ENCODE data around the gene CFHR3. TPM values are rescaled to one million over a fixed set of nuclear protein-coding genes. Genes with fewer than 3 reads are reported as not detected.

Gene CFHR3
- polyA plus RNA-seq, 2 of the 4 experiments (the other 2 are of a cell fraction), result 0.23 to 3.9 TPM

DNA sequence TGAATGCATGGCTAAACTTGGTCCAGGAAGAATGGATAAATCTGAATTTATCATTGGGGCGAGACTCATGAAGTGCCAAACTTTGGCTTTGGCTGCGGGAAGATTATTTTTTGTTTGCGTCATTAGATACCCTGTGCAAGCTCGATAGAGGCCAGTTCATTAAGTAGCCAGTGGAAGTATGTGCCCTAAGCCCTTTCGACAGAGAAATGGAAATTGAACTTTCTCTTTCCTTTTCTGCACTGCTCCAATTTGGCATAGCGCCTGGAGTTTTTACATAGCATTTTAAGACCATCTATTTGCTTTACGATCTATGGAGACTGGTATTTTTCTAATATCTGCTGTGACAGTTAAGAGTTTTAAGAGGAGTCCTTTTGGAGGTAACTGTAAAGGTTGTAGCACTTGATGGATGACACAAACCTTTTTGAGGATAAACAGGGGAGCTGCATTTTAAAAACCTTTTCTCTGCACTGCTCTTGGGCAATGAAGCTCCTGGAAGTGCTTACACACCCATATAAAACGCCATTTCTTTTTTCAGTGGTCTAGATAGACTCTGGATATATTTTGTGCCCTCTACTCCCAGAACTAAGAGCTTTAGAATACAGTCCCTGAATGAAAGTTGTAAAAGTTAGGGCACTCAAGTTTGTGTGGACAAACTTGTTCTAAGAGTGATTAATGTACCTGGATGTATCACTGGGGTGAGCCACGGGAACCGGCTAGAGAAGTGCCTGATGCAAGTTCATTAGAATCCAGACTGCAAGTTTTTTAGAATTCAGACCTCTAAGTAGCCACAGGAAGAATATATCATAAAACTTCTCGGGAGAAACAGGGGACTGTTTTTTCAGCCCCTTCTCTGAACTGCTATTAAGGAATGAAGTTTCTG, 41.3 kb upstream of the CFHR3 start:
- H3K9me3 ChIP-seq, result no peaks in the 10 kb centered on the region
- DNase-seq (ENCODE audit: low read depth in 1 of 2, low spot score in 1 of 2) (no peak), ATAC-seq (no peak), FAIRE-seq (no peak)
- ChIA-PET POLR2A (no interaction called here), CTCF (interaction anchor here (1.5 kb wide), 1 partner anchor 10 kb away, joined by 5 read pairs; no protein-coding TSS in a partner anchor)
- H3K4me2 ChIP-seq, result no peak overlapping the region
- H3K4me3 ChIP-seq, result no peak overlapping the region
- WGBS (ENCODE audit: missing lambda C conversion rate), result 71% methylated on average over 11 of the region's 11 CpGs
- no peaks in the 10 kb centered on the region for H3K4me1 ChIP-seq
- no peak for TF ChIP-seq CEBPB (IDR thresholded peaks at IDR 0.05)
- no peak for TF ChIP-seq HOXB13 (CRISPR knock-in tag; IDR thresholded peaks at IDR 0.05; ENCODE audit: low read depth)
- no peak for TF ChIP-seq NR3C1 (IDR thresholded peaks at IDR 0.05)
- TF ChIP-seq HOXA7 (CRISPR knock-in tag; IDR thresholded peaks at IDR 0.05), result no peak
- TF ChIP-seq RARB (CRISPR knock-in tag; IDR thresholded peaks at IDR 0.05), result no peak
- TF ChIP-seq FOSL2 (IDR thresholded peaks at IDR 0.05), result no peak
- TF ChIP-seq FOSL2 (CRISPR knock-in tag; IDR thresholded peaks at IDR 0.05), result no peak
- TF ChIP-seq CHD4 (IDR thresholded peaks at IDR 0.05; ENCODE audit: borderline replicate concordance), result no peak
- no peak for TF ChIP-seq MYC (IDR thresholded peaks at IDR 0.05; ENCODE audit: borderline replicate concordance, low read length)
- TF ChIP-seq, protein P1, sequence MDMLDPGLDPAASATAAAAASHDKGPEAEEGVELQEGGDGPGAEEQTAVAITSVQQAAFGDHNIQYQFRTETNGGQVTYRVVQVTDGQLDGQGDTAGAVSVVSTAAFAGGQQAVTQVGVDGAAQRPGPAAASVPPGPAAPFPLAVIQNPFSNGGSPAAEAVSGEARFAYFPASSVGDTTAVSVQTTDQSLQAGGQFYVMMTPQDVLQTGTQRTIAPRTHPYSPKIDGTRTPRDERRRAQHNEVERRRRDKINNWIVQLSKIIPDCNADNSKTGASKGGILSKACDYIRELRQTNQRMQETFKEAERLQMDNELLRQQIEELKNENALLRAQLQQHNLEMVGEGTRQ (IDR thresholded peaks at IDR 0.05), result no peak
- TF ChIP-seq NPAS2 (CRISPR knock-in tag; IDR thresholded peaks at IDR 0.05; ENCODE audit: borderline replicate concordance), result no peak
- no peak for TF ChIP-seq ZSCAN20 (CRISPR knock-in tag; IDR thresholded peaks at IDR 0.05)
- TF ChIP-seq MAFK (IDR thresholded peaks at IDR 0.05; ENCODE audit: partially characterized antibody), result no peak
- TF ChIP-seq KDM5A (IDR thresholded peaks at IDR 0.05), result no peak
- H3K27ac ChIP-seq, result no peak overlapping the region

DNA sequence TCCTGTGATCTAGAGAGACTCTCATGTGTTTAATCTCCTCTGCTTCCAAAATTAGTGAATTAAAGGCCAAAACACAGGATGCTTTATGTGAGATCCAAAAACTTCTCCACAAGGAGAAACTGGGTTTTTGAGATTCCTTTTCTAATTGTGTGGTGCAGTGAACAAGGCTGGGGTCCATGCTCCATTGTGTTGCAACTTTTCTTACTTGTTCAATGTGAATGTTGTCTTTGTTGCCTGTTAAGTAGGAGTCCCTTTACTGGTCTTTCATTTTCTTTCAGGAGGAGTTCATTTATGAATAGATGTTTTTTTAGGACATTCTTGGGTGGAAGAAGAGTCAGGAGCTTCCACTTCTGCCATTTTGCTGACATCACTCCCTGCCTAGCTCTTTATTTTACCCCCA, 40.6 kb upstream of the CFHR3 start:
- DNase-seq (ENCODE audit: low read depth in 1 of 2, low spot score in 1 of 2) (no peak), FAIRE-seq (no peak), ATAC-seq (no peak)
- Histone ChIP-seq H3K9me3 (peaks cover 6% of the 10 kb centered on the region; the same call in 1 of the 3 replicates), H3K27ac (no peak overlapping the region), H3K4me2 (no peak overlapping the region), H3K4me1 (no peaks in the 10 kb centered on the region), H3K4me3 (no peak overlapping the region)
- TF ChIP-seq JUNB (IDR thresholded peaks at IDR 0.05), result no peak
- ChIA-PET CTCF (interaction anchor here (1.5 kb wide), 1 partner anchor 11 kb away, joined by 5 read pairs; no protein-coding TSS in a partner anchor), POLR2A (no interaction called here)

DNA sequence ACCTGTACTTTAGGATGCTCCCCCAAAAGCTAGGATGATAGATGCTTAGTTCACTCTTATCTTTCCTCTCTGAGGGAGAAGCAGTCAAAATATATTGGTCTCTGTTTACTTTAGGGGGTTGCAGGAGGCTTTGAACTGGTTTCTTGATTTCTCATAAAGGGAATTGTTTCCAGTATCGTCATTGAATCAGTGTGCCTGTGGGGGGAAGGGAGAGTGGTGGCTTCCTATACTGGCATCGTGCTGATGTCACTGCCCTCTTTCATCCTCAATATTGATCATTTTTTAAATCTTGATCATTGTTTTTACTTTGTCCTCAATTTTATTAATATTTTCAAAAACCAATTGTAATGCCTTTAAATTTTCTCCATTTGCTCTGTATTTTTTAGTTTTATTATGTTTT, 40.2 kb upstream of the CFHR3 start:
- ATAC-seq (no peak), DNase-seq (ENCODE audit: low read depth in 1 of 2, low spot score in 1 of 2) (no peak), FAIRE-seq (no peak)
- CTCF ChIA-PET, result interaction anchor here (1.5 kb wide), 1 partner anchor 11 kb away, joined by 5 read pairs; no protein-coding TSS in a partner anchor
- POLR2A ChIA-PET, result no interaction called here
- H3K4me2 ChIP-seq, result no peak overlapping the region
- TF ChIP-seq KDM5A (IDR thresholded peaks at IDR 0.05), result no peak
- no peak for TF ChIP-seq SMC3 (IDR thresholded peaks at IDR 0.05)
- no peak for TF ChIP-seq BHLHE40 (IDR thresholded peaks at IDR 0.05; ENCODE audit: low read depth, low read length)
- TF ChIP-seq SREBF2 (IDR thresholded peaks at IDR 0.05), result no peak
- TF ChIP-seq EHMT2 (IDR thresholded peaks at IDR 0.05; ENCODE audit: low read depth), result no peak
- TF ChIP-seq, protein P2, sequence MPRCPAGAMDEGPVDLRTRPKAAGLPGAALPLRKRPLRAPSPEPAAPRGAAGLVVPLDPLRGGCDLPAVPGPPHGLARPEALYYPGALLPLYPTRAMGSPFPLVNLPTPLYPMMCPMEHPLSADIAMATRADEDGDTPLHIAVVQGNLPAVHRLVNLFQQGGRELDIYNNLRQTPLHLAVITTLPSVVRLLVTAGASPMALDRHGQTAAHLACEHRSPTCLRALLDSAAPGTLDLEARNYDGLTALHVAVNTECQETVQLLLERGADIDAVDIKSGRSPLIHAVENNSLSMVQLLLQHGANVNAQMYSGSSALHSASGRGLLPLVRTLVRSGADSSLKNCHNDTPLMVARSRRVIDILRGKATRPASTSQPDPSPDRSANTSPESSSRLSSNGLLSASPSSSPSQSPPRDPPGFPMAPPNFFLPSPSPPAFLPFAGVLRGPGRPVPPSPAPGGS (IDR thresholded peaks at IDR 0.05), result no peak
- TF ChIP-seq, protein P3, sequence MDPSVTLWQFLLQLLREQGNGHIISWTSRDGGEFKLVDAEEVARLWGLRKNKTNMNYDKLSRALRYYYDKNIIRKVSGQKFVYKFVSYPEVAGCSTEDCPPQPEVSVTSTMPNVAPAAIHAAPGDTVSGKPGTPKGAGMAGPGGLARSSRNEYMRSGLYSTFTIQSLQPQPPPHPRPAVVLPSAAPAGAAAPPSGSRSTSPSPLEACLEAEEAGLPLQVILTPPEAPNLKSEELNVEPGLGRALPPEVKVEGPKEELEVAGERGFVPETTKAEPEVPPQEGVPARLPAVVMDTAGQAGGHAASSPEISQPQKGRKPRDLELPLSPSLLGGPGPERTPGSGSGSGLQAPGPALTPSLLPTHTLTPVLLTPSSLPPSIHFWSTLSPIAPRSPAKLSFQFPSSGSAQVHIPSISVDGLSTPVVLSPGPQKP (IDR thresholded peaks at IDR 0.05; ENCODE audit: low read depth, low read length), result no peak
- TF ChIP-seq TFCP2L1 (CRISPR knock-in tag; IDR thresholded peaks at IDR 0.05), result no peak
- TF ChIP-seq, protein P4, sequence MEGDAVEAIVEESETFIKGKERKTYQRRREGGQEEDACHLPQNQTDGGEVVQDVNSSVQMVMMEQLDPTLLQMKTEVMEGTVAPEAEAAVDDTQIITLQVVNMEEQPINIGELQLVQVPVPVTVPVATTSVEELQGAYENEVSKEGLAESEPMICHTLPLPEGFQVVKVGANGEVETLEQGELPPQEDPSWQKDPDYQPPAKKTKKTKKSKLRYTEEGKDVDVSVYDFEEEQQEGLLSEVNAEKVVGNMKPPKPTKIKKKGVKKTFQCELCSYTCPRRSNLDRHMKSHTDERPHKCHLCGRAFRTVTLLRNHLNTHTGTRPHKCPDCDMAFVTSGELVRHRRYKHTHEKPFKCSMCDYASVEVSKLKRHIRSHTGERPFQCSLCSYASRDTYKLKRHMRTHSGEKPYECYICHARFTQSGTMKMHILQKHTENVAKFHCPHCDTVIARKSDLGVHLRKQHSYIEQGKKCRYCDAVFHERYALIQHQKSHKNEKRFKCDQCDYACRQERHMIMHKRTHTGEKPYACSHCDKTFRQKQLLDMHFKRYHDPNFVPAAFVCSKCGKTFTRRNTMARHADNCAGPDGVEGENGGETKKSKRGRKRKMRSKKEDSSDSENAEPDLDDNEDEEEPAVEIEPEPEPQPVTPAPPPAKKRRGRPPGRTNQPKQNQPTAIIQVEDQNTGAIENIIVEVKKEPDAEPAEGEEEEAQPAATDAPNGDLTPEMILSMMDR (IDR thresholded peaks at IDR 0.05), result no peak
- no peak for TF ChIP-seq EHF (CRISPR knock-in tag; IDR thresholded peaks at IDR 0.05)
- no peak for TF ChIP-seq JUN (IDR thresholded peaks at IDR 0.05)
- TF ChIP-seq GATA3 (IDR thresholded peaks at IDR 0.05; ENCODE audit: borderline replicate concordance), result no peak
- no peak for TF ChIP-seq CBX2 (IDR thresholded peaks at IDR 0.05; ENCODE audit: borderline replicate concordance, low read depth)
- TF ChIP-seq HOXA7 (CRISPR knock-in tag; IDR thresholded peaks at IDR 0.05), result no peak
- TF ChIP-seq RAD21 (conservative IDR thresholded peaks at IDR 0.05 in 1 of 2, IDR thresholded peaks at IDR 0.05 in 1 of 2), result no peak
- TF ChIP-seq NFE2L2 (conservative IDR thresholded peaks at IDR 0.05; ENCODE audit: low read length), result no peak
- H3K4me1 ChIP-seq, result no peaks in the 10 kb centered on the region
- H3K27ac ChIP-seq, result no peak overlapping the region
- peaks cover 9% of the 10 kb centered on the region; the same call in 2 of the 3 replicates for H3K9me3 ChIP-seq
- H3K4me3 ChIP-seq, result no peak overlapping the region
- WGBS (ENCODE audit: missing lambda C conversion rate), result 53% methylated on average over 2 of the region's 2 CpGs
